AG09319 (cell line): ENCODE measurements around the gene FLNB.

Experiments used
- DNase-seq: peaks from one replicate; pipeline ENCODE4 v3.0.0-alpha.2; 2010; ENCODE audit warnings: low read depth; ENCODE audit errors: extremely low read depth
- CTCF ChIP-seq: IDR thresholded peaks from 2 replicates; pipeline ENCODE4 v1.5.1; 2011; ENCODE audit warnings: low read depth, mild to moderate bottlenecking, inconsistent platforms, low read length, moderate library complexity

The FLNB gene

GRCh38 chr3:58164906-58165821, 156.9 kb downstream of the FLNB start:
- no peak for DNase-seq
- no peak for TF ChIP-seq CTCF

GRCh38 chr3:58167431-58168351, 159.5 kb downstream of the FLNB start:
- TF ChIP-seq CTCF = peak; percentile 96

GRCh38 chr3:58168498-58168897, 160.3 kb downstream of the FLNB start:
- TF ChIP-seq CTCF = no peak
- no peak for DNase-seq

More at GRCh38 chr3:58167431-58168351, 159.5 kb downstream of the FLNB start:
- DNase-seq = peak; percentile 36

- no peak for DNase-seq
- no peak for TF ChIP-seq CTCF
Measured at GRCh38 chr3:58169371-58169770, 161.1 kb downstream of the FLNB start.

GRCh38 chr3:58170376-58170775, 162.2 kb downstream of the FLNB start:
- no peak for DNase-seq
- TF ChIP-seq CTCF = no peak

- TF ChIP-seq CTCF = no peak
- no peak for DNase-seq
Measured at GRCh38 chr3:58171126-58171525, 162.9 kb downstream of the FLNB start.
